C4-2B (cell line): ENCODE data around the gene LEAP2.

ENCODE experiments used
- ZFX ChIP-seq: fragments of 450-650 bp; IDR thresholded peaks from 2 replicates; pipeline ENCODE4 v1.6.1; 2017
- TF ChIP-seq, protein P1 (sequence below): fragments of 450-650 bp; conservative IDR thresholded peaks from 2 replicates; pipeline ENCODE4 v1.5.1; 2017; ENCODE audit warnings: mild to moderate bottlenecking

DNA sequence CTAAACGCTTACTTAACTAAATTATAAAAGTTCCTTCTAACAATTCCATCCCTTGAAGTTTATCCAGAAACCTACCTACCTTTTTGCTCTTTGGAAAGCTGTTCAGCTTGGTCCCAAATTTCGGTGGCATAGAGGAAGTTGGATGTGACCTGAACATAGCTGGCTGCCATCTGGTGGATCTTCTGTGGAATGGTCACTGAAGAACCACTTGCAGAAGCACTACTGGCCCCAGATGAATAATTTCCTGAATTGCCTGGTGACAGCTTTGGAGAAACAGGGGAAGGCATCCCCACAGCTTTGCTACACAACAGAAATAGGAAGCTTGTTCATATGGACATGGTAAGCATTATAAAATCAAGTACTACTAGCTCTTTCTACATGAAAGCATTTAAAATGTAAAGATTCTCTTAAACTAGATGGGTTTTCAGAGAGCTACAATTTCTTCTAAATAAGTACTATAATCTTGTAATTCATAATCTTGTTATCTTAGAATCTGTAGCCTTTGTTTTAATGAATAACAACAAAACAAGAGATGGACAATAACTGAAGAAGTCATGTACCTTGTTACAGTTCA is 9.9 kb downstream of the LEAP2 start:
- TF ChIP-seq, protein P1, sequence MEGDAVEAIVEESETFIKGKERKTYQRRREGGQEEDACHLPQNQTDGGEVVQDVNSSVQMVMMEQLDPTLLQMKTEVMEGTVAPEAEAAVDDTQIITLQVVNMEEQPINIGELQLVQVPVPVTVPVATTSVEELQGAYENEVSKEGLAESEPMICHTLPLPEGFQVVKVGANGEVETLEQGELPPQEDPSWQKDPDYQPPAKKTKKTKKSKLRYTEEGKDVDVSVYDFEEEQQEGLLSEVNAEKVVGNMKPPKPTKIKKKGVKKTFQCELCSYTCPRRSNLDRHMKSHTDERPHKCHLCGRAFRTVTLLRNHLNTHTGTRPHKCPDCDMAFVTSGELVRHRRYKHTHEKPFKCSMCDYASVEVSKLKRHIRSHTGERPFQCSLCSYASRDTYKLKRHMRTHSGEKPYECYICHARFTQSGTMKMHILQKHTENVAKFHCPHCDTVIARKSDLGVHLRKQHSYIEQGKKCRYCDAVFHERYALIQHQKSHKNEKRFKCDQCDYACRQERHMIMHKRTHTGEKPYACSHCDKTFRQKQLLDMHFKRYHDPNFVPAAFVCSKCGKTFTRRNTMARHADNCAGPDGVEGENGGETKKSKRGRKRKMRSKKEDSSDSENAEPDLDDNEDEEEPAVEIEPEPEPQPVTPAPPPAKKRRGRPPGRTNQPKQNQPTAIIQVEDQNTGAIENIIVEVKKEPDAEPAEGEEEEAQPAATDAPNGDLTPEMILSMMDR = peak; percentile 89
- no peak for TF ChIP-seq ZFX
